HK-2 (cell line): ENCODE results near the gene PDE11A.
A peak's percentile ranks its signal among the peaks of the same experiment; 100 is the strongest.
"Not testable (repeated sequence)": the region's sequence is repeated elsewhere in the genome, so short reads cannot be mapped to it uniquely, and the experiment has no call there.

Experiments used
- DNase-seq: peaks from one replicate; pipeline ENCODE4 v3.0.0-alpha.2; 2018; ENCODE audit not compliant: unreplicated experiment

Gene PDE11A

GRCh38 chr2:177817300-177817699 lies 255.3 kb downstream of the PDE11A start:
- no peak for DNase-seq

GRCh38 chr2:177816766-177817165 lies 255.8 kb downstream of the PDE11A start:
- DNase-seq, result no peak

GRCh38 chr2:177812713-177813396 lies 259.7 kb downstream of the PDE11A start:
- no peak for DNase-seq

- DNase-seq, result no peak
Measured at GRCh38 chr2:177810906-177811305, 261.7 kb downstream of the PDE11A start.

GRCh38 chr2:177808984-177809809 lies 263.4 kb downstream of the PDE11A start:
- no peak for DNase-seq

GRCh38 chr2:177806025-177806424 lies 266.6 kb downstream of the PDE11A start:
- DNase-seq, result no peak

GRCh38 chr2:177799531-177799930 lies 273.0 kb downstream of the PDE11A start:
- DNase-seq, result no peak

GRCh38 chr2:177797808-177798207 lies 274.8 kb downstream of the PDE11A start:
- no peak for DNase-seq

GRCh38 chr2:177796654-177797415 lies 275.7 kb downstream of the PDE11A start:
- no peak for DNase-seq

- DNase-seq, result no peak
Measured at GRCh38 chr2:177796011-177796410, 276.6 kb downstream of the PDE11A start.

- not testable (repeated sequence) for DNase-seq
Measured at GRCh38 chr2:177785143-177785542, 287.4 kb downstream of the PDE11A start.

- no peak for DNase-seq
Measured at GRCh38 chr2:177784745-177785067, 287.9 kb downstream of the PDE11A start.

- DNase-seq, result no peak
Measured at GRCh38 chr2:177783835-177784744, 288.5 kb downstream of the PDE11A start.

GRCh38 chr2:177783091-177783490 lies 289.5 kb downstream of the PDE11A start:
- no peak for DNase-seq

GRCh38 chr2:177782613-177783012 lies 290.0 kb downstream of the PDE11A start:
- no peak for DNase-seq

- no peak for DNase-seq
Measured at GRCh38 chr2:177778472-177778871, 294.1 kb downstream of the PDE11A start.

GRCh38 chr2:177772529-177772928 lies 300.0 kb downstream of the PDE11A start:
- DNase-seq, result no peak

GRCh38 chr2:177771191-177771590 lies 301.4 kb downstream of the PDE11A start:
- no peak for DNase-seq

GRCh38 chr2:177767768-177768167 lies 304.8 kb downstream of the PDE11A start:
- DNase-seq, result no peak

GRCh38 chr2:177765698-177766097 lies 306.9 kb downstream of the PDE11A start:
- DNase-seq, result no peak

- peak; percentile 57 for DNase-seq
Measured at GRCh38 chr2:177763531-177764265, 308.9 kb downstream of the PDE11A start.
